Stimulated activated CD4-positive, alpha-beta T cell treated with anti-CD3 and anti-CD28 coated beads, Interleukin-1b, Interleukin-23, amount 100 ng/mL, for 24 hours (primary cell): ENCODE measurements around the gene DFFA.
A peak's percentile ranks its signal among the peaks of the same experiment; 100 is the strongest.

Experiments
- DNase-seq, 4 experiments: peaks; one replicate each; pipeline ENCODE4 v3.0.0-alpha.2; 2020; ENCODE audit warnings: low read depth in 4 of 4, low spot score in 1 of 4

DFFA gene, protein sequence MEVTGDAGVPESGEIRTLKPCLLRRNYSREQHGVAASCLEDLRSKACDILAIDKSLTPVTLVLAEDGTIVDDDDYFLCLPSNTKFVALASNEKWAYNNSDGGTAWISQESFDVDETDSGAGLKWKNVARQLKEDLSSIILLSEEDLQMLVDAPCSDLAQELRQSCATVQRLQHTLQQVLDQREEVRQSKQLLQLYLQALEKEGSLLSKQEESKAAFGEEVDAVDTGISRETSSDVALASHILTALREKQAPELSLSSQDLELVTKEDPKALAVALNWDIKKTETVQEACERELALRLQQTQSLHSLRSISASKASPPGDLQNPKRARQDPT

DNA sequence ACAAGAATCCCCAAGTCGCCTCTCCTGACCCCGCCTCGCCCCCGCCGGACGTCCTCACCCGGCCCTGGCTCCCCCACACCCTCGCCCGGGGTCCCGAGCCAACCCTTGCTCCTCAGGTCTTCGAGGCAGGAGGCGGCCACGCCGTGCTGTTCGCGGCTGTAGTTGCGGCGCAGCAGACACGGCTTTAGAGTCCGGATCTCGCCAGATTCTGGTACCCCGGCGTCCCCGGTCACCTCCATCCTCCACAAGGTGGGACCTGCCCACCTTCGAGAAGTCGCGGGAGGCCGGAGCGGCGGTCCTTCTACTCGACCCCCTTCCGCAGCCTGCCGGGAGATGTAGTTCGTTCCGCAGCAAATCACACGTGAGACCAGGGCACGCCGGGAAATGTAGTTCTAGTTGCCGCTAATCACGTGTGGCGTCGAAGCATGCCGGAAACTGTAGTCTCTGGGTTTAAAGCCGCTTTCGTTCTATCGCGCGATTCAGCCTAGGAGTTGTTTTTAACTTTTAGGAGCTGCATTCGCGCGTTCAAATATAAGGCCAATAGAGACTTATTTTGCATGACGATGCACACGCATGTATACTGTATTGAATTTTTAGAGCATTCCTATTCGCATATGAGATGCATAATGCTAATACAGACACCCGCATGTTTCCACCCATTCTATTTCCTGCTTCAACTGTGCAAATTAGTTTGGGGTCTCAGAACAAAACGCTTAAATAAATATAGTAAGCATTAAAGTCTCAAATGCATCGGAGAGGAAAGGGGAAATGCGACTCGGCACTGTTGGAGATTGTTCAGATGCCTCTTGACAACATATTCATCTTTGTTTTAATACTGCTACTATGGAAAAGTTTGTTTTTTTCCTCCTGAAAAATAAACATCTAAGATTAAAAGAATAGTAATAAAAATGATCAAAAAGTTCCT, at the start of gene DFFA:
Gene DFFA, minus strand, starts transcription at position 310 of the 925 bp plus-strand sequence. Its CDS starts 71 bp downstream, at position 239.
- peak; percentile 70 to 88 (median 83) for DNase-seq

- DNase-seq, result no peak
These were observed 49.3 kb upstream of the DFFA start for GRCh38 chr1:10521537-10522157.

- no peak for DNase-seq
These were observed 48.6 kb upstream of the DFFA start for GRCh38 chr1:10520952-10521351.

DNA sequence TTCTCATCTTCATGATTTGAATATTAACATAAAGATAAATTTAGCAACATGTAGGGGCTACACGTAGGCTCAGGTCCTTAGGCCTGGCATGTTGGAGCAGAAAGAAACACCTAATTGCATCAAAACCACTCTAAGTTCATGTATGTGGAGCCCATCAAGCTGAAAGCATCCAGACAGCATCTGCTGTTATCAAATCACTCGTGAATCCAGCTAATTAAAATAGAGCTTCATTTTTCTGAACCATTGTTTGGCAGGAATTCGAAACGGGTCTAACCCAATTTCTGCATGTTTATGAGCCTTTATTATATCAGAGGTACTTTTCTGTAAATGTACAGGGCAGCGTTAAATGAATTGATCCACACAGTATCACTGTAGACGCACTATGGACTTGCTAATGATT, 48.2 kb upstream of the DFFA start:
- no peak for DNase-seq

DNA sequence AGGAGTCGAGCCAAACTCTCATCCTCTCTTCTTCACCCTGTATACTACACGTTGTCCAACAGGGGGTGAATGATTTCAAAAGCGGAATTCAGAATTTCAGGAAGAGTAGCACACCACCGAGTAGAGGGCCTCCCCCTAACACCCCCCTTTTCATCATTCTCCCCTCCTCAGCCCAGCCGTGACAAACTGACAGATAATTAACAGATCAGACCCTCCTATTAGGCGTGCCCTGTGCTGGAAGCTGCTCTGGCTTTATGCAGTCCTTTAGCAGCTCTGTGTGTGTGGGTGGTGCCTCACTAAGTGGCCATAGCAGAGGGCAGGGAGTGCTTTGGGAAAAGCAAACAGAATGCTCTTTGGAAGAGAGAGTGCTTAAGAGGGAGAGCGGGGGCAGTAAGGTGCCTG, 46.7 kb upstream of the DFFA start:
- DNase-seq, result no peak

DNA sequence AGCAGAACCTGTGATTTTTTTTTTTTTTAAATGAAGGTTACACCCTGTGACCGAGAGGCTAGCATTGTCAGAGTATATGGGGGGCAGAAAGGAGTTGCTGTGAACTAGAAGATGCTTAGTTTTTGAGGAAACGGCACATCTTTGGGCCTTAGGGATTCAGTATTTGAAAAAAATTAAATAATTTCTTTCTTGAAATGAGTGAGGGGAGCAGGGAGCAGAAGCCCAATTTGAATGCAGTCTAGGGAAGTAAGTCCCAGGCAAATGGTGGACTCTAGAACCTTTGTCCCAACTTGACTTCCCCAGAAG, 45.3 kb upstream of the DFFA start:
- DNase-seq, result no peak

GRCh38 chr1:10516925-10517676, 44.8 kb upstream of the DFFA start:
- DNase-seq, result no peak

- DNase-seq, result no peak
These were observed 43.8 kb upstream of the DFFA start for GRCh38 chr1:10515976-10516750.

DNA sequence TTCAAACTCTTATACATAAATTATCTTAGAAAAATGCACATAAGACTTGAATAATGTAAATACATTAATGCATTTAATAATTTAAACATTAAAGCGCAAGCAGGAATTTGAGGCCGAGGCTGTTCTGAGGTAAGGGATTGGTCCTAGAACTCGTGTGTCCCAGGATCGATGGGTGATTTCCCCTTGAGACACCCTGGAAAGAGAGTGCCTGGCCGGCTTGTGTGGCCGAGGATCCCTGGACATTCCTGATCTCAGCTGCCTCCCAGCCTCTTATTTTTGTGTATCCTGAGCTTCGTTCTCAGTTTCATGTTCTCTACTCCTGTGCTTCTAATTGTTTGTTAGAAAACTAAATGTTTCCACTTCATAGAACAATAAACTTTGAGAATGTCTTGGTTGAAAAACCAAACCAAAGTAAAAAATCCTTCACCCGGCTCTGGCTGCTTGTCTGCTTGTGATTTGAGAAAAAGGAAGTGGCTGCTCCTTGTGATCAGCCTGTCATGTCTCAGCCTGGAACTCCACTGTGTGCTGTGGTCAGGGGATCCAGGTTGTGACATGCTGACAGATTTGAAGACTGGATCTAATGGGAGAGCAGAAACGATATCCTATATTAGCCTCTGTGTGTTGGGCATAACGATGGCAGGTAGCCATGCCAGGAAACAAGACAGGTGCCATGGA, 43.1 kb upstream of the DFFA start:
- no peak for DNase-seq

DNA sequence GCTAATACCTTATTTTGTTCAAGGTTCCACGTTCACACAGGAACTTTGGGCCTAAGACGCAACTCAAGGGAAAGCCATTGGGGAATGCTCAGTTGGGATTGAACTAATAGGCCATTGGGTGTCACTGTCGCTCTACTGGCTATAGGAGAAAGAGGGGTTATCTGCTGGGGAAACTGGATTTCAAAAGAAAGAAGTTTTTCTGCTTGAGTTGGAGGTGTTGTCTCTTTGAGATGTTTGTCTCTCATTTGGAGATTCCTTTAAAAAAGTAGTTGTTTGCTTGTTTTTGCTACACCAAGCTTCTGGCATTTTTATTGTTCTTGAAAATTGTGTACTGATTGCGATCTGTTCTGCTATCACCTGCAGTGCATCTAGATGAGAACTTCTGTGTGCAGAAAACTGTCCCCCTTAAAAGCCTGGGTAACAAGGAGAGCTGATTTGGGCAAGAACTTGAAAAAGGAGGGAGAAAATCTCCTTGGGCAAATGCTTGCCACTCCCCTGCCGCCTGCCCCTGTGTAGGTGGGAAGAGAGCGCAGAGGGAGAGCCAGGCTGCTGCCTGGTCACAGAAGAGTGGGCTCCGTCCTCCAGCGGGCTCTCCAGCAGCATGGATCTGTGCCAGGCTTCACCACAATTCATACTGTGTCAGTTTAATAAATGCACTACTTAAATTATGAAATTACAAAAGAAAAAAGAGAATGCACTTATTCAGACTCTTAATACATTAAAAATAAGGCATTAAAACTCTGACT, 42.3 kb upstream of the DFFA start:
- no peak for DNase-seq

- no peak for DNase-seq
These were observed 40.9 kb upstream of the DFFA start for GRCh38 chr1:10513199-10513598.

DNA sequence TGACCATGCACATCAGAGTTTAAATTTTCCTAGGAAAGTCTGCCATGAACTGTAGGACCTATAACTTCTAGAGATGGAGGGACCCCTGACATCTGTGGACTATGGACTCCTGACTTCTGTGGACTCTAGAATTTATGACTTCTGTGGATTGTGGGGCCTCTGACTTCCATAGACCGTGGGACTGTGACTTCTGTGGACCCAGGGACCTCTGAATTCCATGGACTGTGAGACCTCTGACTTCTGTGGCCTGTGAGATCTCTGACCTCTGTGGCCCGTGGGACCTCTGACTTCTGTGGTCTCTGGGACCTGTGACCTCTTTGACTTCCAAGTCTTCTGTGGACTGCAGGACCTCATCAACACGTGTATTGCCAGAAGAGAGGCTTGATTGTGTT, 39.2 kb upstream of the DFFA start:
- DNase-seq, result no peak

- peak; percentile 41 to 69 (median 54) for DNase-seq
These were observed 38.5 kb upstream of the DFFA start for GRCh38 chr1:10510520-10511493.

DNA sequence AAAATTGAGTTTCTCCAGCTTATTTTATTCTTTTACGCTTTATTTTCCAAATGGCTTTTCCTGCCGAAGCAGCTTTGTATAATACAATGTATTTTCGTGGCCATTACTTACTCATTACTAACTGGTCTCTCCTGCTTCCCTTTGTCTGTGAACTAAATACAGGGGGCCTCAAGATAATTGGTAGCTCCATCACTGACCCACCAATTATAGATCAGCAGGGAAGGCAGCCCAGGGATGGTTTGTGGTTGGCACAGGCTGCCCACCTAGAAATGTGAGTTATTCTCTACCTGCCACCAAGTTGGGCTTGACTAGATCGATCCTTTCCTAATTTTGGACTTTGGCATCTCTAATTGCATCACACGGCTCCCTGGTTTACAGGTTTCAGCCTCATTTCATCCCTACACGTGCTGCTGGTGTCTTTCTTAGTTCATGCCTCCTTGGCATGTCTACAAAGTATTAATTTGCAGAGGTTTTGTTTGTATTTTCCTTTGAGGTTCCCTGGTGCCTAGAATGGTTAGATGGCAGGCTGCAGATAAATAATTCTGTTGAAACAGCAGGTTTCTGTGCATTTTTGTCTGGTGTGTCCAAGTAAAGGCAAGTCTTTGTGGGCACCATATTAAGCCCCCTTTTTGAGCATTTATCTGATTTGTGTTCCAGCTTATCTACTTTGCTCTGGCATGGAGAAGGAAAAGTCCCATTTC, 37.6 kb upstream of the DFFA start:
- DNase-seq, result no peak

- no peak for DNase-seq
These were observed 36.2 kb upstream of the DFFA start for GRCh38 chr1:10508511-10508951.

- no peak for DNase-seq
These were observed 35.0 kb upstream of the DFFA start for GRCh38 chr1:10507111-10507879.

DNA sequence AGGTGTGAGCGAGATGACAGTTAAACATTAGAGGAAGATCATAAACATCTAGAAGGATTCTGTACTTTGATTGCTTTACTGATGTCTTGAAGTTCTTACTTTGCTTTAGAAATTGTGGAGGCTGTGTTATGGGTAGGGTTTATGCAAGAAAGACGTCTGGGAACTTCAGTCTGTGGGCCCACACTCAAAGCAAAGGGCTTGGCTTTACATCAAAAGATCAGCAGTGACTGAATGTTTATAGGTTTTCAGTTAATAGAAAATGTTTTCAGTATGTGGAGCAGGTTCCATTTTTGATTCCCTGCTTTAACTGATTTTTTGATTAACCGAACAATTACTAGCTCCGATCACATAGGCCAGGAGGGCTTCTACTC, 34.3 kb upstream of the DFFA start:
- no peak for DNase-seq
